ENCODE results near the gene FHAD1. TPM values are rescaled to one million over a fixed set of nuclear protein-coding genes. Genes with fewer than 3 reads are reported as not detected.

The FHAD1 gene
- total RNA-seq, 4 donors from 2014 or later: under 0.01 to 0.26 (median 0.06) TPM; not detected in 1

DNA sequence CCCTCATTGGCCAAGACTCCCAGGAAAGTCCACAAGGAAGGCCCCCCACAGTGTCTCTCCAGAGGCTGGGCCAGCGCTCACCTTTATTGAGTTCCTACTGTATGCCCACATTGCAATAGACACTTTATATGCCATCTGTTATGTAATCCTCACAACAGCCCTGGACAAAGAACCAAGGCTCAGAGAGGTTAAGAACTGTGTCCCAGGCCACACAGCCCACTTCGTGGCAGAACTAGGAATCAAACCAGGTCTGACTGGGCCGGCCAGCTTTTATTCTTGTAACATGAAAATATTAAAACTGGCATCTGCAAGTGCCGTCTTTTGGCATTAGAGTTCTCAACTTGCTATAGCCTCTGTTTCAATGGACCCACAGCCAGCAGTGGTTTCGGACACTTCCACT is 195.7 kb downstream of the FHAD1 start:
- Histone ChIP-seq H3K4me3 (no peak overlapping the region), H3K4me1 (no peaks in the 10 kb centered on the region), H3K9me3 (no peaks in the 10 kb centered on the region), H3K36me3 (no peaks in the 10 kb centered on the region), H3K27ac (replicated peaks in 1 of 4) (no peak overlapping the region), H3K27me3 (no peaks in the 10 kb centered on the region)
- TF ChIP-seq POLR2AphosphoS5 (IDR thresholded peaks at IDR 0.05) (no peak), EP300 (IDR thresholded peaks at IDR 0.05) (no peak), POLR2A (IDR thresholded peaks at IDR 0.05; ENCODE audit: low read depth) (no peak)
- TF ChIP-seq, protein P1, sequence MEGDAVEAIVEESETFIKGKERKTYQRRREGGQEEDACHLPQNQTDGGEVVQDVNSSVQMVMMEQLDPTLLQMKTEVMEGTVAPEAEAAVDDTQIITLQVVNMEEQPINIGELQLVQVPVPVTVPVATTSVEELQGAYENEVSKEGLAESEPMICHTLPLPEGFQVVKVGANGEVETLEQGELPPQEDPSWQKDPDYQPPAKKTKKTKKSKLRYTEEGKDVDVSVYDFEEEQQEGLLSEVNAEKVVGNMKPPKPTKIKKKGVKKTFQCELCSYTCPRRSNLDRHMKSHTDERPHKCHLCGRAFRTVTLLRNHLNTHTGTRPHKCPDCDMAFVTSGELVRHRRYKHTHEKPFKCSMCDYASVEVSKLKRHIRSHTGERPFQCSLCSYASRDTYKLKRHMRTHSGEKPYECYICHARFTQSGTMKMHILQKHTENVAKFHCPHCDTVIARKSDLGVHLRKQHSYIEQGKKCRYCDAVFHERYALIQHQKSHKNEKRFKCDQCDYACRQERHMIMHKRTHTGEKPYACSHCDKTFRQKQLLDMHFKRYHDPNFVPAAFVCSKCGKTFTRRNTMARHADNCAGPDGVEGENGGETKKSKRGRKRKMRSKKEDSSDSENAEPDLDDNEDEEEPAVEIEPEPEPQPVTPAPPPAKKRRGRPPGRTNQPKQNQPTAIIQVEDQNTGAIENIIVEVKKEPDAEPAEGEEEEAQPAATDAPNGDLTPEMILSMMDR (IDR thresholded peaks at IDR 0.05): no peak
- no peak for DNase-seq (ENCODE audit: extremely low spot score)
- intact Hi-C loops (cut with DNase I): no loop called here
- WGBS: 89% methylated on average over 5 of the region's 5 CpGs

DNA sequence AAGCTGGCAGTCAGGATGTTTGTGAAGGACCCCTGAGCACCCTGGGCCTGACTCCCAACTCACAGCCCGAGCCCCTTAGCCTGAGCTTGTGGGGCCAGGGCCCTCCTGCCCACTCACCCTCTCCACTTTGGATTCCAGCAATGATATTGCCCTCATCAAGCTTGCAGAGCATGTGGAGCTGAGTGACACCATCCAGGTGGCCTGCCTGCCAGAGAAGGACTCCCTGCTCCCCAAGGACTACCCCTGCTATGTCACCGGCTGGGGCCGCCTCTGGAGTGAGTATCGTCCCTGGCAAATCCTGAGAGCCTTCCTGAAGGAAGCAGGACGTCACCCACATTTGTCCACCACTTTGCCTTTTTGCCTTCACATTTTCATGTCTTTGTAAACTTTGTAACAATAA is 196.3 kb downstream of the FHAD1 start:
- no peak overlapping the region for H3K4me3 ChIP-seq
- H3K27ac ChIP-seq (replicated peaks in 1 of 4): no peak overlapping the region
- 68% methylated on average over 5 of the region's 5 CpGs for WGBS
- H3K4me1 ChIP-seq: no peaks in the 10 kb centered on the region
- intact Hi-C loops (cut with DNase I): no loop called here
- H3K36me3 ChIP-seq: no peaks in the 10 kb centered on the region
- no peaks in the 10 kb centered on the region for H3K27me3 ChIP-seq
- H3K9me3 ChIP-seq: no peaks in the 10 kb centered on the region
- TF ChIP-seq POLR2A (IDR thresholded peaks at IDR 0.05; ENCODE audit: low read depth): no peak
- TF ChIP-seq, protein P1 (IDR thresholded peaks at IDR 0.05): no peak
- TF ChIP-seq EP300 (IDR thresholded peaks at IDR 0.05): no peak
- no peak for TF ChIP-seq POLR2AphosphoS5 (IDR thresholded peaks at IDR 0.05)
- DNase-seq (ENCODE audit: extremely low spot score): no peak

DNA sequence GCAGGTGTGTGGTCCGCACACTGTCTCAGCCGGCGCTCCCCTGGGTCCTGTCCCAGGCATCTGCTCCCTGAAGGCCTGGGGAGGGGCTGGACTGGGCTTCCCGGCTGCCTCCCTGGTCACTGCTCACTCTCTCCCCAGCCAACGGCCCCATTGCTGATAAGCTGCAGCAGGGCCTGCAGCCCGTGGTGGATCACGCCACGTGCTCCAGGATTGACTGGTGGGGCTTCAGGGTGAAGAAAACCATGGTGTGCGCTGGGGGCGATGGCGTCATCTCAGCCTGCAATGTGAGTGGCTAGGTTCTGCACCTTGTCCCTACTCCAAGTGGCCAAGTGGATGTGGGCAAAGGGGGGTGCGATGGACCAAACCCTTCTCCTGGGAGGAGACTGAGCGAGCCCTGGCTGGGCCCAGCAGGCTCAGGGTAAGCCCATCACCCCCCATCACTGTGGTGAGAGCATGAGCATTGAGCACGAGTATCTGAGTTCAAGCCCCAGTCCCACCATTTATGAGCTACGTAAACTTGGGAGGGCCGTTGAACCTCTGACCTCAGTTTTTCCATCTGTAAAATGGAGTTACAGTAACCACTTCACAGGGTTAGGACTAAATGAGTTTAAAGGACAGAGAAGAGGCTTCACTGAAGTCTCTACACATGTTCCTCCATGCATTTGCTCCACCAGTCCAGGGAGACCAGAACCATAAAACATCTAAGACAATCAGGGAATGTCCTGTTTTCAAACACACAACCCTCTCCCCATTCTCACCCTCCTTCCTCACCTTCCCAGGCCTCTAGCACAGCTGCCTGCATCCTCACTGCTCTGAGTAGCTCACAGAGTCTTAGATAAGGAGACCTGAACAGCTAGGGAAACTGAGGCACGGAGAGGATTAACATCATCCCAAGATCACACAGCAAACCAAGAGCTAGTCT is 197.7 kb downstream of the FHAD1 start:
- no peak overlapping the region for H3K4me3 ChIP-seq
- intact Hi-C loops (cut with DNase I): no loop called here
- 81% methylated on average over 12 of the region's 17 CpGs for WGBS

DNA sequence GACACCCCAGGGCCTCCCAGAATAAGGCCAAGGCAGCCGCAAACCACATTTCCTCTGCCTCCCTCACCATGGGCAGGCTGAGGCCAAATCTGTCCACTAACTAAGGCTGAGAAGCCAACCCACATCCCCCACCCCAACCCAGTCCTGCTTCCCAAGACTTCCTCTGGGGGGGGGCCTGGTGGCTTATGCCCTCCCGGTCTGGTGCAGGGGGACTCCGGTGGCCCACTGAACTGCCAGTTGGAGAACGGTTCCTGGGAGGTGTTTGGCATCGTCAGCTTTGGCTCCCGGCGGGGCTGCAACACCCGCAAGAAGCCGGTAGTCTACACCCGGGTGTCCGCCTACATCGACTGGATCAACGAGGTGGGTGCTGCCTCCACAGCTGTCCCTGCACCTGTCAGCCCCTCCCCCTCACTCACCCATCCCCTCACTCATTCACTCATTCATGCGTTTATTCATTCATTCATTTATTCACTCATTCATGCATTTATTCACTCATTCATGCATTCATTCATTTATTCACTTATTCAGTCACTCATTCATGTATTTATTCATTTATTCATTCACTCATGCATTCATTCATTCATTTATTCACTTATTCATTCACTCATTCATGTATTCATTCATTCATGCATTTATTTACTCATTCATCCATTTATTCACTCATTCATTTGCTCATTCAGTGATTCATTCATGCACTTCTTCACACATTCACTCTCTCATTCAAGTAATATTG is 198.5 kb downstream of the FHAD1 start:
- DNase-seq (ENCODE audit: extremely low spot score): no peak

More for the DNA sequence above, 197.7 kb downstream of the FHAD1 start:
- H3K27ac ChIP-seq (replicated peaks in 1 of 4): no peak overlapping the region
- H3K27me3 ChIP-seq: no peaks in the 10 kb centered on the region
- TF ChIP-seq POLR2AphosphoS5 (IDR thresholded peaks at IDR 0.05) (no peak), EP300 (IDR thresholded peaks at IDR 0.05) (no peak), POLR2A (IDR thresholded peaks at IDR 0.05; ENCODE audit: low read depth) (no peak)
- TF ChIP-seq, protein P1 (IDR thresholded peaks at IDR 0.05): no peak
- no peak for DNase-seq (ENCODE audit: extremely low spot score)
- no peaks in the 10 kb centered on the region for H3K36me3 ChIP-seq
- H3K4me1 ChIP-seq: no peaks in the 10 kb centered on the region
- H3K9me3 ChIP-seq: no peaks in the 10 kb centered on the region

More for the DNA sequence above, 198.5 kb downstream of the FHAD1 start:
- Histone ChIP-seq H3K27ac (replicated peaks in 1 of 4) (no peak overlapping the region), H3K4me3 (no peak overlapping the region), H3K9me3 (no peaks in the 10 kb centered on the region), H3K27me3 (no peaks in the 10 kb centered on the region), H3K36me3 (no peaks in the 10 kb centered on the region), H3K4me1 (no peaks in the 10 kb centered on the region)
- no peak for TF ChIP-seq EP300 (IDR thresholded peaks at IDR 0.05)
- TF ChIP-seq, protein P1 (IDR thresholded peaks at IDR 0.05): no peak
- no peak for TF ChIP-seq POLR2AphosphoS5 (IDR thresholded peaks at IDR 0.05)
- no peak for TF ChIP-seq POLR2A (IDR thresholded peaks at IDR 0.05; ENCODE audit: low read depth)
- WGBS: 80% methylated on average over 12 of the region's 14 CpGs
- intact Hi-C loops (cut with DNase I): no loop called here

All from esophagus muscularis mucosa (tissue), 4 donors.